22Rv1 (cell line): Measurements from ENCODE around the gene MBD6.

Source experiments
- H3K27ac ChIP-seq: fragments of 450-650 bp; 2 replicates; pipeline ENCODE4 v1.5.1; 2017
- ZFX ChIP-seq: fragments of 450-650 bp; IDR thresholded peaks from 2 replicates; pipeline ENCODE4 v1.6.1; 2017; ENCODE audit warnings: antibody characterized with exemption, borderline replicate concordance
- TF ChIP-seq, protein P1 (sequence below): fragments of 450-650 bp; IDR thresholded peaks from 2 replicates; pipeline ENCODE4 v1.5.1; 2017; ENCODE audit warnings: mild to moderate bottlenecking

The MBD6 gene

DNA sequence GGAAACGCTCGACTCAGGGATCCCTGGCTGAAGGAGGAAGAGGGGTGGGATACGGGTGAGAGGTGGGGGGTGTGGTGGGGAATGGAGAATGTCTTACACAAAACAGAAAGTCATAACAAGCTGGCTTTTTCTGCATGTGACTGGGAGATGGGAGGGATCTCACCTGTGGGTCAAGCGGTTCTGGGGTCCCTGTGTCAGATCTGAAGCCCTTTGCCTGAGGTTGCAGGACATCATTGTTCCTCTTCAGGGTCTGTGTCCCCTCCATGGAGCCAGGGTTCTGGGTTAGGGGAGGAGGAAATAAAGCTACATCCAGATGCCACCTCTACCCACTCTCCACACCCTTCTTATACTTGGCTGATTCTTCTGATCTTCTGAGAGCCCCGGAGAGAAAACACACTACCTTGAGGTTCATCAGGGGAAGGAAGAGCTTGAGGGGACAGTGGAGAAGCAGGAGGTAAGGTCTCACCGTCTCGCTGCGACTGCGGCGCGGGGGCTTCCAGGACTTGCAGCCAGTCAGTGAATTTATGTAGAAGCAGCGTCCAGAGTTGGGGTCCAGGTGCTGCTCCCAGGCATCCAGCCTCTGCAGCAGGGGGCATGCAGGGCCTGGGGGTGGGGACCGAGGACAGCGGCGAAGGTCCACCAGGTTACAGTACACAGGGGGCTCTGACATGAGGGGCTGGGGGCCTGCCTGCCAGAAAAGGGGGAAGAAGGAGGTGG lies 45.5 kb upstream of the MBD6 start:
- TF ChIP-seq, protein P1, sequence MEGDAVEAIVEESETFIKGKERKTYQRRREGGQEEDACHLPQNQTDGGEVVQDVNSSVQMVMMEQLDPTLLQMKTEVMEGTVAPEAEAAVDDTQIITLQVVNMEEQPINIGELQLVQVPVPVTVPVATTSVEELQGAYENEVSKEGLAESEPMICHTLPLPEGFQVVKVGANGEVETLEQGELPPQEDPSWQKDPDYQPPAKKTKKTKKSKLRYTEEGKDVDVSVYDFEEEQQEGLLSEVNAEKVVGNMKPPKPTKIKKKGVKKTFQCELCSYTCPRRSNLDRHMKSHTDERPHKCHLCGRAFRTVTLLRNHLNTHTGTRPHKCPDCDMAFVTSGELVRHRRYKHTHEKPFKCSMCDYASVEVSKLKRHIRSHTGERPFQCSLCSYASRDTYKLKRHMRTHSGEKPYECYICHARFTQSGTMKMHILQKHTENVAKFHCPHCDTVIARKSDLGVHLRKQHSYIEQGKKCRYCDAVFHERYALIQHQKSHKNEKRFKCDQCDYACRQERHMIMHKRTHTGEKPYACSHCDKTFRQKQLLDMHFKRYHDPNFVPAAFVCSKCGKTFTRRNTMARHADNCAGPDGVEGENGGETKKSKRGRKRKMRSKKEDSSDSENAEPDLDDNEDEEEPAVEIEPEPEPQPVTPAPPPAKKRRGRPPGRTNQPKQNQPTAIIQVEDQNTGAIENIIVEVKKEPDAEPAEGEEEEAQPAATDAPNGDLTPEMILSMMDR: no peak
- no peak overlapping the region for H3K27ac ChIP-seq

DNA sequence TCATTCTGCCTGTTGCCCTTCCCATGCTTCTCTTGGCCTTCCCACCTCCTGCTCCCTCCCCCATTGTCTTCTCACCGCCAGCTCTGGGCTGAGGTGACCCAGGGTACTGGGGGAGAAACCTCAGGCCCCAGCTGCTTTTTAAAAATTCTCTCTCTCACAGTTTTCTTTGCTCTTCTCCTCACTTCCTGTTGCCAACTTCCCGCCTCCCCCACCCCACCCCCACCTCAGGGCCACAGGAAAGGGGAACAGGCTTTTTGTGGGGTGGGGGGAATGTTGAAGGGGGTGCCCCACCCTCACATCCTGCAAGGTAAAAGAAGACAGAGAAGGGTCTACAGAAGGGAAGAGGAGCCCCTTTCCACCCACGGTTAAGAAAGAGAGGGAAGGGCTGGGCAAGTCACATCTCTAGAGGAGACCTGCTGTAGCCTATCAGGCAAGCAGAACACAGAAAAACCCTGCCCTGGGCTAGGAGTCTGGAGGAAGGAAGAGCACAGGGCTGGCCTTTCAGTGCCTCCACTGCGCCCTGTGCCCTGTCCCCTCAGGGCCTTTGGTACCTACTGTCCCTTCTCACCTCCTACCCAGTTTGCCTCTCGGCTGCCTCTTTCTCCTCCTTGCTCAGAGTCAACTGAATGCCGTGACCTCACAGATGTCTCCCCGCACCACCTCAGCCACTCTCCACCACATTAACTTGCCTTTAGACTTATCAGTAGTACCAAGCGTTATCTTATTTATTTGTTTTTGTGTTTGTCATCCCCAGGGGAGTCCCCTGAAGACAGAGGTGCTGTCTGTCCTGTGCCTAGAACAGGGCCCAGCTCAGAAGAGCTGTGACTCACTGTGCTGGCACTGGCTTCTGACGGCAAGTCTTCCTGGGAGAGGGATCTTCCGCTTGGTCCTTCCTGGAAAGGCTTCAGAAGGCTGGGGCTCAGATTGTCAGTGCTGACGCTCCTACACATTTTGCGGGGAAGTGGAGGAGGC lies 44.6 kb upstream of the MBD6 start:
- TF ChIP-seq, protein P1: no peak
- no peak for TF ChIP-seq ZFX
- H3K27ac ChIP-seq: no peak overlapping the region

DNA sequence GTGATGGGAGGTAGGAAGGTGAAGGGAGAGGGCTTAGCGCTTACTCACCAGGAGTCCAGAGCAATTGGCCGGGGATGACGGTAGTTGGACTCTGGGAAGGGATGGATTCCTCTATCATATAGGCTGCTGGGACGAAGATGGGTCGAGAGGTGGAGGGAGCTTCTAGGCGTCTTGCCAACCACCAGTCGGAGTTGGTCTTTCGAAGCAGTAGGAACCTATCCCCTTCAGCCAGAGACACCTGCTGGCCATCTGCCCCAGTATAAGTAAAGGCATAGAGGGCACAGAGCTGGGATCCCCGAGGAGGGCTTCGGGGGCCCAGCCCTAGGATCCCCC lies 43.6 kb upstream of the MBD6 start:
- TF ChIP-seq, protein P1: no peak
- TF ChIP-seq ZFX: no peak
- H3K27ac ChIP-seq: no peak overlapping the region

- no peak for TF ChIP-seq ZFX
- TF ChIP-seq, protein P1: no peak
- H3K27ac ChIP-seq: no peak within 1 kb of the TSS
Observed at GRCh38 chr12:57479376-57480115, 43.1 kb upstream of the MBD6 start, which contains the start of gene ARHGAP9. Gene ARHGAP9, minus strand, starts transcription at chr12:57479866. Its CDS starts 460 bp downstream, at chr12:57479406.

- TF ChIP-seq, protein P1: no peak
- TF ChIP-seq ZFX: no peak
- no peak overlapping the region for H3K27ac ChIP-seq
Observed at GRCh38 chr12:57481671-57482070, 41.0 kb upstream of the MBD6 start.

GRCh38 chr12:57483466-57483865 lies 39.2 kb upstream of the MBD6 start:
- TF ChIP-seq, protein P1: no peak
- no peak for TF ChIP-seq ZFX
- H3K27ac ChIP-seq: no peak overlapping the region
